ENCODE data around the gene CIROP. TPM values are rescaled to one million over a fixed set of nuclear protein-coding genes. Genes with fewer than 3 reads are reported as not detected.
A peak's percentile ranks its signal among the peaks of the same experiment; 100 is the strongest.

CIROP gene
- total RNA-seq, 1 experiment from 2014 or later: not detected

DNA sequence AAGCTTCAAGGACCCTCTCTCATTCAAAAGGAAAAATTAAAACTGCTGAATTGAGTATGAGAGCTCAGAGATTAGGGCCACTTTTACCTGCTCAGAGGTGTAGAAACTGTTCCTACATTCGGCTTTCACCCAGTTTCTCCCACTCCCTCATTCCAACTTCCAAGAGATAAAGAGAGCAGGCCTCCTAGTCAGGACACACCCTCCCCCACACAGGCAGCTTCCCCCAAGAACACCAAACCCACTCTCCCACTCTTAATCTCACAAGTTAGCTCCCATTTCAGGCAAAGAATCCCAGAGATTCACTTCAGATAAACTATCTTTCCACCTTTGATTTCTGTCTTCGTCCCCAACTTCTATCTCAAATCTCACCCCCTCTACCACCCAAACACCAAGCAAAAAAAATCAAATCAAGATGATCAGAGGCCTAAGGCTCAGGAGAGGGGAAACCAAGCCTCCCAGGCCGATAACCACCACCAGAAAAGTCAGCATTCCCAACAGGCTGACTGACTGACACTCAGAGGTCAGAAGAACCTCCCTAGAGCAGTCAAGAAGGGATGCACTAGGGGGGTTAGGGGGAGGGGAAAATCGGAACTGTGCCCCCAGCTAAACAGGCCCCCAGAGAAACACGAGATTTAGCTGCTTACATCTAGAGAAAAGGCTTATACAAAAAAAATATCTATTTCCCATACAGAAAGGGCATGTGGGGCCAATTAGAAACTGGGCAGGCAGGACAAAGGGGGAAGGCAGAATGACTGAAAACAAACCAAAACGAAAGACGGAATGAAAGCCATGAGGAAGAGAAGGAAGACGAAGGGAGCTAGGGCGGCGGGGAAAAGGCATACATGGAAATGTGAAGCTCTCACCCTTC is 34.3 kb downstream of the CIROP start:
- Mint-ChIP-seq H3K36me3 (ENCODE audit: insufficient read depth, unreplicated experiment) (peaks cover 90% of the 10 kb centered on the region), H3K9me3 (ENCODE audit: unreplicated experiment) (no peaks in the 10 kb centered on the region), H3K4me1 (ENCODE audit: low read depth, unreplicated experiment) (peaks cover 32% of the 10 kb centered on the region), H3K4me3 (ENCODE audit: unreplicated experiment) (peak overlapping the region; percentile 100), H3K27ac (ENCODE audit: unreplicated experiment) (peak overlapping the region; percentile 93), H3K27me3 (ENCODE audit: insufficient read depth, unreplicated experiment) (no peaks in the 10 kb centered on the region)
- CTCF ChIA-PET: interaction anchor here (0.5 to 3.1 kb wide), 10 partner anchors 8 to 1174 kb away, joined by 3 to 24 read pairs (median 5); partner anchors contain the start of genes ACIN1 and C14orf119
- Histone ChIP-seq H3K27me3 (replicated peaks; ENCODE audit: control insufficient read depth, insufficient read depth, low read length) (no peaks in the 10 kb centered on the region), H3K36me3 (ENCODE audit: control insufficient read depth, insufficient read depth, low read length) (peaks cover 7% of the 10 kb centered on the region), H3K4me1 (peaks cover 13% of the 10 kb centered on the region), H3K4me3 (ENCODE audit: low read depth, low read length) (peak overlapping the region; percentile 79), H3K9me3 (no peaks in the 10 kb centered on the region)
- POLR2A ChIA-PET: no interaction called here
- TF ChIP-seq, protein P1, sequence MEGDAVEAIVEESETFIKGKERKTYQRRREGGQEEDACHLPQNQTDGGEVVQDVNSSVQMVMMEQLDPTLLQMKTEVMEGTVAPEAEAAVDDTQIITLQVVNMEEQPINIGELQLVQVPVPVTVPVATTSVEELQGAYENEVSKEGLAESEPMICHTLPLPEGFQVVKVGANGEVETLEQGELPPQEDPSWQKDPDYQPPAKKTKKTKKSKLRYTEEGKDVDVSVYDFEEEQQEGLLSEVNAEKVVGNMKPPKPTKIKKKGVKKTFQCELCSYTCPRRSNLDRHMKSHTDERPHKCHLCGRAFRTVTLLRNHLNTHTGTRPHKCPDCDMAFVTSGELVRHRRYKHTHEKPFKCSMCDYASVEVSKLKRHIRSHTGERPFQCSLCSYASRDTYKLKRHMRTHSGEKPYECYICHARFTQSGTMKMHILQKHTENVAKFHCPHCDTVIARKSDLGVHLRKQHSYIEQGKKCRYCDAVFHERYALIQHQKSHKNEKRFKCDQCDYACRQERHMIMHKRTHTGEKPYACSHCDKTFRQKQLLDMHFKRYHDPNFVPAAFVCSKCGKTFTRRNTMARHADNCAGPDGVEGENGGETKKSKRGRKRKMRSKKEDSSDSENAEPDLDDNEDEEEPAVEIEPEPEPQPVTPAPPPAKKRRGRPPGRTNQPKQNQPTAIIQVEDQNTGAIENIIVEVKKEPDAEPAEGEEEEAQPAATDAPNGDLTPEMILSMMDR (IDR thresholded peaks at IDR 0.05; ENCODE audit: insufficient read depth in 1 of 2, low read depth in 1 of 2, low read length in 1 of 2, severe bottlenecking in 1 of 2, unreplicated experiment in 1 of 2): no peak
- no peak for DNase-seq
- BruUV-seq (replicated peaks): no TSS peak
- intact Hi-C loops (cut with micrococcal nuclease; ENCODE audit: unreplicated experiment): loop anchor here (2.0 kb wide), 1 partner anchor 24 kb away; the partner anchor contains the start of genes ACIN1 and C14orf119

- TF ChIP-seq, protein P1 (IDR thresholded peaks at IDR 0.05; ENCODE audit: insufficient read depth in 1 of 2, low read depth in 1 of 2, low read length in 1 of 2, severe bottlenecking in 1 of 2, unreplicated experiment in 1 of 2): no peak
- no peaks in the 10 kb centered on the region for H3K27me3 Mint-ChIP-seq (ENCODE audit: insufficient read depth, unreplicated experiment)
- H3K4me1 Mint-ChIP-seq (ENCODE audit: low read depth, unreplicated experiment): peaks cover 32% of the 10 kb centered on the region
- no peaks in the 10 kb centered on the region for H3K9me3 Mint-ChIP-seq (ENCODE audit: unreplicated experiment)
- ChIA-PET CTCF (interaction anchor here (0.6 to 2.0 kb wide), 38 partner anchors 9 to 1045 kb away, joined by 3 to 110 read pairs (median 4); partner anchors contain the start of genes ACIN1, C14orf119, CDH24 and CEBPE), POLR2A (interaction anchor here (0.6 to 1.6 kb wide), 4 partner anchors 11 to 62 kb away, joined by 3 to 23 read pairs (median 8); partner anchors contain the start of genes ACIN1 and C14orf119)
- intact Hi-C loops (cut with micrococcal nuclease; ENCODE audit: unreplicated experiment): loop anchor here (1.0 to 2.0 kb wide), 2 partner anchors 40 to 117 kb away; no protein-coding TSS in a partner anchor
- peaks cover 90% of the 10 kb centered on the region for H3K36me3 Mint-ChIP-seq (ENCODE audit: insufficient read depth, unreplicated experiment)
- H3K27ac Mint-ChIP-seq (ENCODE audit: unreplicated experiment): peak overlapping the region; percentile 60
- no peak overlapping the region for H3K4me3 ChIP-seq (ENCODE audit: low read depth, low read length)
- no TSS peak for BruUV-seq (replicated peaks)
- peaks cover 7% of the 10 kb centered on the region for H3K36me3 ChIP-seq (ENCODE audit: control insufficient read depth, insufficient read depth, low read length)
- no peak for DNase-seq
- no peaks in the 10 kb centered on the region for H3K9me3 ChIP-seq
- H3K4me1 ChIP-seq: peaks cover 13% of the 10 kb centered on the region
- H3K27me3 ChIP-seq (replicated peaks; ENCODE audit: control insufficient read depth, insufficient read depth, low read length): no peaks in the 10 kb centered on the region
- no peak overlapping the region for H3K4me3 Mint-ChIP-seq (ENCODE audit: unreplicated experiment)
These were observed 35.4 kb downstream of the CIROP start for GRCh38 chr14:23069413-23069806.

DNA sequence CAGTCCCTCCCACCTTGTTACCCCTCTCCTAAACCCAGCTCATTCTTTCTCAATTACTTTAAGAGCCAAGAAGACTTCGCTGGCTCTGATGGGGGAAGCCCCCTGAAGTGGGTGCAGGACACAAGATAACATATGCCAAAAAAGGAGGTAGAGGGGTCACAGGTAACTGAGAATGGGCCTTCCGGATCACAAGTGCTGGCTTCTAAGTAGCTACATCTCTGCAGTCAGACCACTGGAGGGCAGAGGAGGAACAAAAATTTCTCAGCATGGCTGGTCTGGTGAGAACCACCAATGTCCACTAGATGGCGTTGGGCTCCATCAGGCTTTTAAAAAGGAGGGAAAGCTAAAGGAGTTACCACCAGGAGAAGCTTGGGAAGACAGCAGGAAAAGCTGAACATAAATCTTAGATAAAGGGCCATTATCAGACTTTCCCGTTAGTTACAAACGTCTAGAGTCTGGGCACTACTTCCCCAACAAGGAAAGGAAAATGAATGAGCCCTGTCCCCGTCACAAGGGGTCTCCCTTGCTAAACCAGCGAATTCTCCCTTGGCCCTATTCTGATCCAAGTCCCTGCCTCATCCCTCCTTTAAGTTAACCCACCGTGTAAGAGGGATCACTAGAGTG is 35.9 kb downstream of the CIROP start:
- TF ChIP-seq, protein P1 (IDR thresholded peaks at IDR 0.05; ENCODE audit: insufficient read depth in 1 of 2, low read depth in 1 of 2, low read length in 1 of 2, severe bottlenecking in 1 of 2, unreplicated experiment in 1 of 2): peak; percentile 95 to 98
- H3K36me3 ChIP-seq (ENCODE audit: control insufficient read depth, insufficient read depth, low read length): peaks cover 7% of the 10 kb centered on the region
- Mint-ChIP-seq H3K4me3 (ENCODE audit: unreplicated experiment) (peak overlapping the region; percentile 42), H3K4me1 (ENCODE audit: low read depth, unreplicated experiment) (peaks cover 32% of the 10 kb centered on the region), H3K9me3 (ENCODE audit: unreplicated experiment) (no peaks in the 10 kb centered on the region), H3K27me3 (ENCODE audit: insufficient read depth, unreplicated experiment) (no peaks in the 10 kb centered on the region), H3K36me3 (ENCODE audit: insufficient read depth, unreplicated experiment) (peaks cover 90% of the 10 kb centered on the region), H3K27ac (ENCODE audit: unreplicated experiment) (peak overlapping the region; percentile 60)
- DNase-seq: peak; percentile 89
- no peak overlapping the region for H3K4me3 ChIP-seq (ENCODE audit: low read depth, low read length)
- ChIA-PET POLR2A (interaction anchor here (0.6 to 1.6 kb wide), 4 partner anchors 10 to 62 kb away, joined by 3 to 23 read pairs (median 8); partner anchors contain the start of genes ACIN1 and C14orf119), CTCF (interaction anchor here (0.6 to 2.0 kb wide), 42 partner anchors 10 to 1046 kb away, joined by 3 to 110 read pairs (median 4); partner anchors contain the start of genes ACIN1, C14orf119, CDH24 and CEBPE)
- no peaks in the 10 kb centered on the region for H3K27me3 ChIP-seq (replicated peaks; ENCODE audit: control insufficient read depth, insufficient read depth, low read length)
- intact Hi-C loops (cut with micrococcal nuclease; ENCODE audit: unreplicated experiment): loop anchor here (1.0 to 2.0 kb wide), 2 partner anchors 40 to 118 kb away; no protein-coding TSS in a partner anchor
- H3K9me3 ChIP-seq: no peaks in the 10 kb centered on the region
- H3K4me1 ChIP-seq: peaks cover 13% of the 10 kb centered on the region
- TSS peak; percentile 0 for BruUV-seq (replicated peaks)
